HL-60 (cell line): ENCODE measurements around the gene ZNF274.

Experiments used
- GABPA ChIP-seq: IDR thresholded peaks from 2 replicates; pipeline ENCODE4 v1.6.1; 2012; ENCODE audit warnings: low read depth
- POLR2AphosphoS5 ChIP-seq: IDR thresholded peaks from 2 replicates; pipeline ENCODE4 v1.6.1; 2012; ENCODE audit warnings: low read depth
- SPI1 ChIP-seq: IDR thresholded peaks from 2 replicates; pipeline ENCODE4 v1.6.1; 2012; ENCODE audit warnings: low read depth, mild to moderate bottlenecking, borderline replicate concordance
- TF ChIP-seq, protein P1 (sequence below): IDR thresholded peaks from one replicate; pipeline ENCODE4 v1.5.1; 2011; ENCODE audit warnings: low read length, control low read depth, inconsistent platforms; ENCODE audit not compliant: insufficient read depth
- TF ChIP-seq, protein P2 (sequence below): IDR thresholded peaks from 2 replicates; pipeline ENCODE4 v1.6.1; 2012; ENCODE audit warnings: low read depth; ENCODE audit not compliant: insufficient replicate concordance

DNA sequence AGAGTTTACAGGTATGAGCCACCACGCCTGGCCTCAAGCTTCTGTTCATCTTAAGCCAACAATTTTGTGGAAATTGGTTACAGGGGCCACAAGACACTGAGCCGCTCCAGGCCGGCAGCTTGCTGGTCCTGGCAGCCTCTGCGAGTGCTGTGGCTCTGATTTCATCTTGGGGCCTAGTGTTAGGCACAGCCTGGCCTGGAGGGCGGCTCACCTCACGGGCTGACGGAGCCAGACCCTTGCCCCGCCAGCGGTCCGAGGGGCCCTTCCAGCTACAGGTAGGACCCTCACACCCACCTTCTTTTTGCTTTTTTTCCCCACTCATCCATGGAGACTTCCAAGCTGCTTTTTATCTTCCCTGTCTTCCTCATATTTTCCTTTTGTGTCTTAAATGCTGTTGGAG lies 54.5 kb downstream of the ZNF274 start:
- TF ChIP-seq, protein P1, sequence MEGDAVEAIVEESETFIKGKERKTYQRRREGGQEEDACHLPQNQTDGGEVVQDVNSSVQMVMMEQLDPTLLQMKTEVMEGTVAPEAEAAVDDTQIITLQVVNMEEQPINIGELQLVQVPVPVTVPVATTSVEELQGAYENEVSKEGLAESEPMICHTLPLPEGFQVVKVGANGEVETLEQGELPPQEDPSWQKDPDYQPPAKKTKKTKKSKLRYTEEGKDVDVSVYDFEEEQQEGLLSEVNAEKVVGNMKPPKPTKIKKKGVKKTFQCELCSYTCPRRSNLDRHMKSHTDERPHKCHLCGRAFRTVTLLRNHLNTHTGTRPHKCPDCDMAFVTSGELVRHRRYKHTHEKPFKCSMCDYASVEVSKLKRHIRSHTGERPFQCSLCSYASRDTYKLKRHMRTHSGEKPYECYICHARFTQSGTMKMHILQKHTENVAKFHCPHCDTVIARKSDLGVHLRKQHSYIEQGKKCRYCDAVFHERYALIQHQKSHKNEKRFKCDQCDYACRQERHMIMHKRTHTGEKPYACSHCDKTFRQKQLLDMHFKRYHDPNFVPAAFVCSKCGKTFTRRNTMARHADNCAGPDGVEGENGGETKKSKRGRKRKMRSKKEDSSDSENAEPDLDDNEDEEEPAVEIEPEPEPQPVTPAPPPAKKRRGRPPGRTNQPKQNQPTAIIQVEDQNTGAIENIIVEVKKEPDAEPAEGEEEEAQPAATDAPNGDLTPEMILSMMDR: no peak
- TF ChIP-seq POLR2AphosphoS5: no peak
- TF ChIP-seq, protein P2, sequence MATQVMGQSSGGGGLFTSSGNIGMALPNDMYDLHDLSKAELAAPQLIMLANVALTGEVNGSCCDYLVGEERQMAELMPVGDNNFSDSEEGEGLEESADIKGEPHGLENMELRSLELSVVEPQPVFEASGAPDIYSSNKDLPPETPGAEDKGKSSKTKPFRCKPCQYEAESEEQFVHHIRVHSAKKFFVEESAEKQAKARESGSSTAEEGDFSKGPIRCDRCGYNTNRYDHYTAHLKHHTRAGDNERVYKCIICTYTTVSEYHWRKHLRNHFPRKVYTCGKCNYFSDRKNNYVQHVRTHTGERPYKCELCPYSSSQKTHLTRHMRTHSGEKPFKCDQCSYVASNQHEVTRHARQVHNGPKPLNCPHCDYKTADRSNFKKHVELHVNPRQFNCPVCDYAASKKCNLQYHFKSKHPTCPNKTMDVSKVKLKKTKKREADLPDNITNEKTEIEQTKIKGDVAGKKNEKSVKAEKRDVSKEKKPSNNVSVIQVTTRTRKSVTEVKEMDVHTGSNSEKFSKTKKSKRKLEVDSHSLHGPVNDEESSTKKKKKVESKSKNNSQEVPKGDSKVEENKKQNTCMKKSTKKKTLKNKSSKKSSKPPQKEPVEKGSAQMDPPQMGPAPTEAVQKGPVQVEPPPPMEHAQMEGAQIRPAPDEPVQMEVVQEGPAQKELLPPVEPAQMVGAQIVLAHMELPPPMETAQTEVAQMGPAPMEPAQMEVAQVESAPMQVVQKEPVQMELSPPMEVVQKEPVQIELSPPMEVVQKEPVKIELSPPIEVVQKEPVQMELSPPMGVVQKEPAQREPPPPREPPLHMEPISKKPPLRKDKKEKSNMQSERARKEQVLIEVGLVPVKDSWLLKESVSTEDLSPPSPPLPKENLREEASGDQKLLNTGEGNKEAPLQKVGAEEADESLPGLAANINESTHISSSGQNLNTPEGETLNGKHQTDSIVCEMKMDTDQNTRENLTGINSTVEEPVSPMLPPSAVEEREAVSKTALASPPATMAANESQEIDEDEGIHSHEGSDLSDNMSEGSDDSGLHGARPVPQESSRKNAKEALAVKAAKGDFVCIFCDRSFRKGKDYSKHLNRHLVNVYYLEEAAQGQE: no peak
- no peak for TF ChIP-seq GABPA
- no peak for TF ChIP-seq SPI1
